Trophoblast cell (in vitro differentiated cells and primary cell): ENCODE data around the gene CACNA1G.

Experiments used
- DNase-seq, 2 donors: peaks; one replicate each; pipeline ENCODE4 v3.0.0-alpha.2; 2016
- H2AFZ ChIP-seq: 2 replicates; pipeline ENCODE4 v1.6.1; 2013; ENCODE audit warnings: low read length, moderate library complexity, mild to moderate bottlenecking; ENCODE audit not compliant: insufficient read depth, poor library complexity
- H2AK5ac ChIP-seq: 2 replicates; pipeline ENCODE4 v1.6.1; 2013; ENCODE audit warnings: mild to moderate bottlenecking, low read length
- H2BK120ac ChIP-seq: 2 replicates; pipeline ENCODE4 v1.6.1; 2013; ENCODE audit warnings: low read length, mild to moderate bottlenecking, moderate library complexity; ENCODE audit not compliant: insufficient read depth, poor library complexity
- H2BK12ac ChIP-seq: 2 replicates; pipeline ENCODE4 v1.6.1; 2013; ENCODE audit warnings: mild to moderate bottlenecking, low read length, moderate library complexity
- H2BK5ac ChIP-seq: 2 replicates; pipeline ENCODE4 v1.6.1; 2013; ENCODE audit warnings: low read length, low read depth, moderate library complexity, mild to moderate bottlenecking; ENCODE audit not compliant: poor library complexity
- H3K14ac ChIP-seq: 2 replicates; pipeline ENCODE4 v1.6.1; 2013; ENCODE audit warnings: mild to moderate bottlenecking, low read length
- H3K18ac ChIP-seq: 2 replicates; pipeline ENCODE4 v1.6.1; 2013; ENCODE audit warnings: mild to moderate bottlenecking, low read length
- H3K23ac ChIP-seq: 2 replicates; pipeline ENCODE4 v1.6.1; 2013; ENCODE audit warnings: low read length
- H3K27ac ChIP-seq: 2 replicates; pipeline ENCODE4 v1.5.1; 2013; ENCODE audit warnings: low read depth, mild to moderate bottlenecking, inconsistent platforms, low read length, moderate library complexity
- H3K27me3 ChIP-seq: 2 replicates; pipeline ENCODE4 v1.6.1; 2013; ENCODE audit warnings: inconsistent platforms, mild to moderate bottlenecking, low read length, moderate library complexity; ENCODE audit not compliant: insufficient read depth
- H3K36me3 ChIP-seq, 2 experiments: 1 replicate in 1 of 2; 2 replicates in 1 of 2; pipeline ENCODE4 v1.6.1; 2013; ENCODE audit warnings: low read length in 2 of 2, mild to moderate bottlenecking in 2 of 2, moderate library complexity in 1 of 2; ENCODE audit not compliant: insufficient read depth in 2 of 2, control insufficient read depth in 1 of 2
- H3K4ac ChIP-seq: 2 replicates; pipeline ENCODE4 v1.6.1; 2013; ENCODE audit warnings: low read depth, mild to moderate bottlenecking, low read length, moderate library complexity
- H3K4me1 ChIP-seq, 2 experiments: 1 replicate in 1 of 2; 2 replicates in 1 of 2; pipeline ENCODE4 v1.6.1; 2013; ENCODE audit warnings: low read length in 2 of 2, mild to moderate bottlenecking in 2 of 2, moderate library complexity in 1 of 2; ENCODE audit not compliant: insufficient read depth in 2 of 2, control insufficient read depth in 1 of 2
- H3K4me2 ChIP-seq: 2 replicates; pipeline ENCODE4 v1.6.1; 2013; ENCODE audit warnings: inconsistent platforms, mild to moderate bottlenecking, low read length, moderate library complexity
- H3K4me3 ChIP-seq: 2 replicates; pipeline ENCODE4 v1.5.1; 2013; ENCODE audit warnings: mild to moderate bottlenecking, low read depth, low read length, inconsistent platforms
- H3K79me1 ChIP-seq: one replicate; pipeline ENCODE4 v1.6.1; 2013; ENCODE audit warnings: low read length
- H3K79me2 ChIP-seq: 2 replicates; pipeline ENCODE4 v1.6.1; 2013; ENCODE audit warnings: low read length, mild to moderate bottlenecking; ENCODE audit not compliant: control insufficient read depth, insufficient read depth, poor library complexity
- H3K9ac ChIP-seq: 2 replicates; pipeline ENCODE4 v1.6.1; 2013; ENCODE audit warnings: mild to moderate bottlenecking, low read length
- H3K9me3 ChIP-seq: 2 replicates; pipeline ENCODE4 v1.6.1; 2013; ENCODE audit warnings: low read depth, mild to moderate bottlenecking, control low read depth, inconsistent platforms, low read length; ENCODE audit not compliant: insufficient read depth
- H4K12ac ChIP-seq: 2 replicates; pipeline ENCODE4 v1.6.1; 2013; ENCODE audit warnings: low read depth, mild to moderate bottlenecking, low read length, moderate library complexity
- H4K8ac ChIP-seq: 2 replicates; pipeline ENCODE4 v1.6.1; 2013; ENCODE audit warnings: low read depth, mild to moderate bottlenecking, low read length, moderate library complexity
- H4K91ac ChIP-seq: one replicate; pipeline ENCODE4 v1.6.1; 2013; ENCODE audit warnings: low read depth, mild to moderate bottlenecking, low read length, moderate library complexity
- WGBS: extraction: QIAGEN DNeasy Blood & Tissue Kit; methylation state at CpG from one replicate; pipeline ENCODE4 v1.1.7; 2013; ENCODE audit warnings: missing lambda C conversion rate; ENCODE audit not compliant: insufficient read length, insufficient coverage; ENCODE audit errors: extremely low coverage; 5-methylcytosine and 5-hydroxymethylcytosine counted together

Gene CACNA1G

DNA sequence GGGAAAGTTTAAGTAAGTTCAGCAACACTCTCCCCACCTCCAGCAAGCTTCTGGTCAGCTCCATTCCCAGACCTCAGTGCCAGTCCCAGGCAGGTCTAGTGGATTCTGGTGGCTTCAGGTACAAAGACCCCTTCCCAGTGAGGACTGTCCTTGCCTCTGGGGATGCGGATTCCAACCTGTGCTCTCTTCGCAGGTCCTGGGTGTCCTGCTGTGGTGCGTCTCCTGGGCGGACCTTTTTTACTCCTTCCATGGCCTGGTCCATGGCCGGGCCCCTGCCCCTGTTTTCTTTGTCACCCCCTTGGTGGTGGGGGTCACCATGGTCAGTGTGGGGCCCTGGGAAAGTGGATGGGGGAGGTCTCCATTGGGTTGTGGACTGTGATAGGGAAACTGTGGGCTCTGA, 96.0 kb downstream of the CACNA1G start:
- Histone ChIP-seq H3K9me3 (no peaks in the 10 kb centered on the region), H2AK5ac (no peak overlapping the region), H2BK120ac (no peak overlapping the region), H3K14ac (no peak overlapping the region), H3K4me1 (peaks cover 21 to 29% of the 10 kb centered on the region in 2 experiments), H3K18ac (no peak overlapping the region), H3K4ac (no peak overlapping the region), H3K36me3 (no peaks in the 10 kb centered on the region), H2AFZ (no peak overlapping the region), H4K8ac (no peak overlapping the region), H4K12ac (no peak overlapping the region), H2BK5ac (no peak overlapping the region), H2BK12ac (no peak overlapping the region), H3K79me1 (peaks cover 13% of the 10 kb centered on the region), H4K91ac (no peak overlapping the region), H3K9ac (no peak overlapping the region), H3K4me3 (no peak overlapping the region), H3K27me3 (no peaks in the 10 kb centered on the region), H3K23ac (no peak overlapping the region), H3K79me2 (peaks cover 2% of the 10 kb centered on the region), H3K4me2 (no peak overlapping the region), H3K27ac (no peak overlapping the region)
- no peak for DNase-seq
- no CpG with 5 or more reads among the region's 5 CpGs for WGBS

DNA sequence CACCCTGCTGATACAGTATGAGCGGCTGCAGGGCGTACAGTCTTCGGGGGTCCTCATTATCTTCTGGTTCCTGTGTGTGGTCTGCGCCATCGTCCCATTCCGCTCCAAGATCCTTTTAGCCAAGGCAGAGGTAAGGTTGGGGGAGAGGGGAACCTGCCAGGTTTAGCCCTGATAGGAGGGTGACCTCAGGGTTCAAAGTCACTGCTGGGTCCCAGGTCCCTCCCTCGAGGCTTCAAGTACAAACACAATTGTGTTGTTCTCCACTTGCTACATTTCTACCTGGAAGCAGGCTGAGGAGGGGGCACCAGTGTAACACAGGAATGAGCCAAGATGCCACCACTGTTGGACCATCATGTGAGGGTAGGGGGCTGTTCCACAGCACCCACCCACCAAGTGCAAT, 96.5 kb downstream of the CACNA1G start:
- no peak overlapping the region for H4K12ac ChIP-seq
- H3K23ac ChIP-seq = no peak overlapping the region
- no peak overlapping the region for H2BK12ac ChIP-seq
- no peak overlapping the region for H3K4me2 ChIP-seq
- H3K79me1 ChIP-seq = peaks cover 17% of the 10 kb centered on the region
- no CpG with 5 or more reads among the region's 7 CpGs for WGBS
- H3K27me3 ChIP-seq = no peaks in the 10 kb centered on the region
- H2AK5ac ChIP-seq = no peak overlapping the region
- peaks cover 23 to 34% of the 10 kb centered on the region in 2 experiments for H3K4me1 ChIP-seq
- H2BK120ac ChIP-seq = no peak overlapping the region
- H3K79me2 ChIP-seq = peaks cover 2% of the 10 kb centered on the region
- H2AFZ ChIP-seq = no peak overlapping the region
- H4K91ac ChIP-seq = no peak overlapping the region
- DNase-seq = no peak
- no peaks in the 10 kb centered on the region for H3K36me3 ChIP-seq
- no peak overlapping the region for H2BK5ac ChIP-seq
- no peak overlapping the region for H3K18ac ChIP-seq
- no peak overlapping the region for H3K27ac ChIP-seq
- no peaks in the 10 kb centered on the region for H3K9me3 ChIP-seq
- H3K9ac ChIP-seq = no peak overlapping the region
- H3K4me3 ChIP-seq = no peak overlapping the region
- H3K14ac ChIP-seq = no peak overlapping the region
- no peak overlapping the region for H4K8ac ChIP-seq
- no peak overlapping the region for H3K4ac ChIP-seq

DNA sequence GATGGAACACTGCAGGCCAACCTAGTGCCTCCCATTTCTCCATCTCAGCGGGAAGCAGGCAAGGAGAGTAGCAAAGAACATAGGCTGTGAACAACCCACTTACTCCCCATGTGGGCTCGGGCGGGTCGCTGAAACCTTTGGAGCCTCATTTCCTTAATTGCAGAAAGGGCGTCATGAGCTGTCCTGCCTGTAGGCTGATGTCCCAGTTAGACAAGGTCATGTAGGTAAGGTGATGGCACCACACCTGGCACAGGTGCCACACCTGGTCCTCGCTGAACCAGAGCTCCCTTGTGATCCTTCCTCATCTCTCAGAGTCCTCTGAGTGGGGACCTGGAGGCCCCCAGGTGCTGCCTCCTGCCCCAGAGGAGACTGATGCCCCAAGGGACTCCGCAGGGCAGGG, 97.1 kb downstream of the CACNA1G start:
- no peak overlapping the region for H3K9ac ChIP-seq
- WGBS = no CpG with 5 or more reads among the region's 7 CpGs
- no peak overlapping the region for H2BK5ac ChIP-seq
- no peak overlapping the region for H2AK5ac ChIP-seq
- H2AFZ ChIP-seq = no peak overlapping the region
- H4K8ac ChIP-seq = no peak overlapping the region
- no peak overlapping the region for H2BK120ac ChIP-seq
- H3K79me2 ChIP-seq = peaks cover 2% of the 10 kb centered on the region
- no peaks in the 10 kb centered on the region for H3K9me3 ChIP-seq
- H2BK12ac ChIP-seq = no peak overlapping the region
- no peak overlapping the region for H3K18ac ChIP-seq
- no peak overlapping the region for H3K4me3 ChIP-seq
- no peak overlapping the region for H3K4me2 ChIP-seq
- H3K36me3 ChIP-seq = no peaks in the 10 kb centered on the region
- H4K12ac ChIP-seq = no peak overlapping the region
- no peaks in the 10 kb centered on the region for H3K27me3 ChIP-seq
- peaks cover 21% of the 10 kb centered on the region for H3K79me1 ChIP-seq
- peaks cover 26 to 36% of the 10 kb centered on the region in 2 experiments for H3K4me1 ChIP-seq
- no peak for DNase-seq
- H3K14ac ChIP-seq = no peak overlapping the region
- H4K91ac ChIP-seq = no peak overlapping the region
- H3K23ac ChIP-seq = no peak overlapping the region
- H3K27ac ChIP-seq = no peak overlapping the region
- no peak overlapping the region for H3K4ac ChIP-seq

DNA sequence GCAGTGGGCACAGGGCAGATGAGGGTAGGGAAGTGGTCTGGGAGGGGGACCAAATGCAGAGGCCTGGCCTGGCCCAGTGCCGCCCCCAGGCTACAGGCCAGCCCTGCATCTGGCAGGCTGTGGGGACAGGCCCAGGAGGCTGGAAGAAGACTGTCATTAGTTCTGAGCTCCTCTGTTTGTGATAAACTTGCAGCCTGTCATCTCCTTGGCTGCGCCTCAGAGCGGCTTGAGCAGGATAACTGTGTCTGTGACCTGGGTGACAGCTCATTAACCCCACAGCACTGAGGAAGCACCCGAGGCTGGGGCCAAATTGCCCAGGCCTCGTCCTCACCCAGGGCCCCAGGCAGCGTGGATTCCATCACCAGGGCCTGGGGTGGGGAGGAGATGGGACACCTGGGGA, 98.1 kb downstream of the CACNA1G start:
- Histone ChIP-seq H3K9ac (no peak overlapping the region), H3K4me3 (no peak overlapping the region), H3K36me3 (no peaks in the 10 kb centered on the region), H4K8ac (no peak overlapping the region), H2BK5ac (no peak overlapping the region), H2AK5ac (no peak overlapping the region), H2AFZ (no peak overlapping the region), H3K4ac (no peak overlapping the region), H3K4me2 (no peak overlapping the region), H3K23ac (no peak overlapping the region), H2BK120ac (no peak overlapping the region), H3K14ac (no peak overlapping the region), H3K18ac (no peak overlapping the region), H3K27ac (no peak overlapping the region), H4K12ac (no peak overlapping the region), H3K79me2 (peaks cover 2% of the 10 kb centered on the region), H2BK12ac (no peak overlapping the region), H3K27me3 (no peaks in the 10 kb centered on the region), H3K9me3 (no peaks in the 10 kb centered on the region), H3K79me1 (peaks cover 21% of the 10 kb centered on the region), H4K91ac (no peak overlapping the region), H3K4me1 (peaks cover 26 to 36% of the 10 kb centered on the region in 2 experiments)
- WGBS = no CpG with 5 or more reads among the region's 6 CpGs
- DNase-seq = no peak
